GM19239 (cell line): ENCODE data around the gene DBP.
"Not testable (repeated sequence)": the region's sequence is repeated elsewhere in the genome, so short reads cannot be mapped to it uniquely, and the experiment has no call there.

Experiments
- DNase-seq: peaks from one replicate; pipeline ENCODE4 v3.0.0; 2011; ENCODE audit warnings: low spot score; ENCODE audit not compliant: insufficient read length
- FAIRE-seq: peaks from 2 replicates; lab custom pipeline; 2011; peaks lifted over from hg19 to GRCh38; lab: Jason Lieb, UNC

Gene DBP

GRCh38 chr19:48668761-48669160 lies 31.6 kb upstream of the DBP start:
- FAIRE-seq (no peak), DNase-seq (no peak)

- FAIRE-seq (no peak), DNase-seq (no peak)
These were observed 31.2 kb upstream of the DBP start for GRCh38 chr19:48668332-48668731.

GRCh38 chr19:48665786-48666185 lies 28.6 kb upstream of the DBP start:
- DNase-seq (no peak), FAIRE-seq (no peak)

GRCh38 chr19:48664476-48664875 lies 27.3 kb upstream of the DBP start:
- no peak for FAIRE-seq
- DNase-seq: no peak

GRCh38 chr19:48663667-48664066 lies 26.5 kb upstream of the DBP start:
- DNase-seq (no peak), FAIRE-seq (no peak)

- DNase-seq: no peak
- no peak for FAIRE-seq
These were observed 24.5 kb upstream of the DBP start for GRCh38 chr19:48661711-48662090.

- DNase-seq (peak; percentile 100), FAIRE-seq (peak; percentile 100)
These were observed 23.9 kb upstream of the DBP start for GRCh38 chr19:48660852-48661710.

- DNase-seq: no peak
- FAIRE-seq: no peak
These were observed 22.6 kb upstream of the DBP start for GRCh38 chr19:48659768-48660167.

- no peak for FAIRE-seq
- no peak for DNase-seq
These were observed 21.3 kb upstream of the DBP start for GRCh38 chr19:48658483-48658882.

GRCh38 chr19:48657828-48658227 lies 20.6 kb upstream of the DBP start:
- not testable (repeated sequence) for DNase-seq, FAIRE-seq

GRCh38 chr19:48656840-48657474 lies 19.8 kb upstream of the DBP start:
- DNase-seq (no peak), FAIRE-seq (no peak)

GRCh38 chr19:48654299-48655059 lies 17.3 kb upstream of the DBP start:
- FAIRE-seq (no peak), DNase-seq (no peak)

- no peak for DNase-seq
- FAIRE-seq: no peak
These were observed 14.5 kb upstream of the DBP start for GRCh38 chr19:48651683-48652048.

GRCh38 chr19:48650974-48651682 lies 13.9 kb upstream of the DBP start:
- DNase-seq (no peak), FAIRE-seq (no peak)

- DNase-seq (no peak), FAIRE-seq (no peak)
These were observed 11.0 kb upstream of the DBP start for GRCh38 chr19:48648134-48648533.

GRCh38 chr19:48646722-48647216 lies 9.6 kb upstream of the DBP start:
- no peak for DNase-seq
- FAIRE-seq: peak; percentile 45

GRCh38 chr19:48646001-48646721 lies 9.0 kb upstream of the DBP start, which contains the start of gene CA11:
Gene CA11 (minus strand): TSS chr19:48646187. CDS start chr19:48645632, 555 bp downstream.
- DNase-seq (peak; percentile 86), FAIRE-seq (peak; percentile 47)

GRCh38 chr19:48645620-48646000 lies 8.4 kb upstream of the DBP start:
- DNase-seq: no peak
- FAIRE-seq: no peak

- no peak for DNase-seq
- peak; percentile 76 for FAIRE-seq
These were observed 7.8 kb upstream of the DBP start for GRCh38 chr19:48644839-48645619.
